ENCODE measurements around the gene SLC8A1. TPM values are rescaled to one million over a fixed set of nuclear protein-coding genes. Genes with fewer than 3 reads are reported as not detected.

Gene SLC8A1
- total RNA-seq, 4 donors from 2014 or later = 8.1 to 22.9 (median 9.3) TPM

- no peak for DNase-seq (ENCODE audit: low spot score in 2 of 2)
- Histone ChIP-seq H3K4me3 (peak overlapping the region in 2 of 4 donors; percentile 10 to 19), H3K4me1 (peaks cover 0 to 41% (median 8%) of the 10 kb centered on the region in 4 donors), H3K9me3 (no peaks in the 10 kb centered on the region), H3K27ac (peak overlapping the region in 1 of 4 donors; percentile 45), H3K36me3 (no peaks in the 10 kb centered on the region), H3K27me3 (no peaks in the 10 kb centered on the region)
- TF ChIP-seq POLR2A (IDR thresholded peaks at IDR 0.05) = no peak
- no peak for TF ChIP-seq EP300 (IDR thresholded peaks at IDR 0.05)
- no peak for TF ChIP-seq CTCF (IDR thresholded peaks at IDR 0.05)
- 37 to 44% methylated on average over 2 of the region's 2 CpGs for WGBS, 2 donors
These were observed 172.9 kb downstream of the SLC8A1 start for GRCh38 chr2:40279001-40279400.

GRCh38 chr2:40276076-40276475 lies 175.8 kb downstream of the SLC8A1 start:
- H3K27me3 ChIP-seq = no peaks in the 10 kb centered on the region
- TF ChIP-seq POLR2A (IDR thresholded peaks at IDR 0.05) (no peak), CTCF (IDR thresholded peaks at IDR 0.05) (no peak), EP300 (IDR thresholded peaks at IDR 0.05) (no peak)
- no peaks in the 10 kb centered on the region for H3K36me3 ChIP-seq
- no peak for DNase-seq (ENCODE audit: low spot score in 2 of 2)
- H3K4me1 ChIP-seq = peaks cover 0 to 23% (median 3%) of the 10 kb centered on the region in 4 donors
- no peak overlapping the region for H3K4me3 ChIP-seq
- H3K27ac ChIP-seq = no peak overlapping the region
- WGBS, 2 donors = 47 to 58% methylated on average over 1 of the region's 1 CpG
- no peaks in the 10 kb centered on the region for H3K9me3 ChIP-seq

GRCh38 chr2:40274270-40274669 lies 177.6 kb downstream of the SLC8A1 start:
- Histone ChIP-seq H3K27me3 (no peaks in the 10 kb centered on the region), H3K9me3 (no peaks in the 10 kb centered on the region), H3K36me3 (no peaks in the 10 kb centered on the region), H3K4me1 (peaks cover 0 to 8% (median 0%) of the 10 kb centered on the region in 4 donors), H3K27ac (no peak overlapping the region), H3K4me3 (no peak overlapping the region)
- no peak for TF ChIP-seq CTCF (IDR thresholded peaks at IDR 0.05)
- TF ChIP-seq POLR2A (IDR thresholded peaks at IDR 0.05) = no peak
- TF ChIP-seq EP300 (IDR thresholded peaks at IDR 0.05) = no peak
- WGBS, 2 donors = 82 to 86% methylated on average over 4 of the region's 4 CpGs
- DNase-seq (ENCODE audit: low spot score in 2 of 2) = no peak

- H3K27ac ChIP-seq = no peak overlapping the region
- H3K36me3 ChIP-seq = no peaks in the 10 kb centered on the region
- peaks cover 0 to 4% (median 0%) of the 10 kb centered on the region in 4 donors for H3K4me1 ChIP-seq
- 77 to 83% methylated on average over 6 of the region's 6 CpGs for WGBS, 2 donors
- no peak for DNase-seq (ENCODE audit: low spot score in 2 of 2)
- H3K4me3 ChIP-seq = no peak overlapping the region
- H3K27me3 ChIP-seq = no peaks in the 10 kb centered on the region
- H3K9me3 ChIP-seq = no peaks in the 10 kb centered on the region
- TF ChIP-seq POLR2A (IDR thresholded peaks at IDR 0.05) = no peak
- no peak for TF ChIP-seq CTCF (IDR thresholded peaks at IDR 0.05)
- TF ChIP-seq EP300 (IDR thresholded peaks at IDR 0.05) = no peak
These were observed 178.1 kb downstream of the SLC8A1 start for GRCh38 chr2:40273734-40274182.

- TF ChIP-seq CTCF (IDR thresholded peaks at IDR 0.05) (no peak), EP300 (IDR thresholded peaks at IDR 0.05) (no peak), POLR2A (IDR thresholded peaks at IDR 0.05) (no peak)
- H3K9me3 ChIP-seq = no peaks in the 10 kb centered on the region
- no peaks in the 10 kb centered on the region for H3K27me3 ChIP-seq
- 70 to 76% methylated on average over 6 of the region's 6 CpGs for WGBS, 2 donors
- no peaks in the 10 kb centered on the region for H3K4me1 ChIP-seq
- no peak overlapping the region for H3K4me3 ChIP-seq
- H3K27ac ChIP-seq = no peak overlapping the region
- no peaks in the 10 kb centered on the region for H3K36me3 ChIP-seq
- DNase-seq (ENCODE audit: low spot score in 2 of 2) = no peak
These were observed 180.8 kb downstream of the SLC8A1 start for GRCh38 chr2:40271094-40271493.

Data from tibial nerve (tissue), 4 donors.